HG03108 (cell line): Measurements from ENCODE around the gene MUC4.
A peak's percentile ranks its signal among the peaks of the same experiment; 100 is the strongest.

Experiments
- ATAC-seq: cut with Tn5 transposase; IDR thresholded peaks from one replicate; pipeline ENCODE4 v1.9.1; 2021; ENCODE audit warnings: moderate library complexity; ENCODE audit not compliant: unreplicated experiment

The MUC4 gene

DNA sequence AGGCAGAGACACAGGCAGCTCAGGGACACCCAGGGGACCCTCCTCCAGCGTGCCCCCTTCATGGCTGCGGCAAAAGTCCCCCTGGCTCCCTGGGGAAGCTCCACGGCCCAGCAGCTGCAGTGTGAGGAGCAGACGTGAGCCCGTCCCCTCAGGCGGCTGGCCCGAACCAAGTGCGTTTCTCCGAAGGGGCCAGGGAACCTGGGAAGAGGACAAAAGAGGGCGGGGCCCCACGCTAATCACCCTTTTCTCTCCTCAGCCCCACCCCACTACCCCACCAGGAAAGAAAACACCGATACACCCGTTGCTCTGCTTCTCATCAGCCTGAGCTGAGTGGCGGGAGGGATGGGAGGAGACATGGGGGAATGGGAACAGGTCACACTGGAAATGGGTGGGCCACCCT lies at the start of gene MUC4:
TSS of gene MUC4 (minus strand) at position 174 of the 400 bp plus-strand sequence. CDS start at position 62, 112 bp downstream.
- no peak for ATAC-seq

DNA sequence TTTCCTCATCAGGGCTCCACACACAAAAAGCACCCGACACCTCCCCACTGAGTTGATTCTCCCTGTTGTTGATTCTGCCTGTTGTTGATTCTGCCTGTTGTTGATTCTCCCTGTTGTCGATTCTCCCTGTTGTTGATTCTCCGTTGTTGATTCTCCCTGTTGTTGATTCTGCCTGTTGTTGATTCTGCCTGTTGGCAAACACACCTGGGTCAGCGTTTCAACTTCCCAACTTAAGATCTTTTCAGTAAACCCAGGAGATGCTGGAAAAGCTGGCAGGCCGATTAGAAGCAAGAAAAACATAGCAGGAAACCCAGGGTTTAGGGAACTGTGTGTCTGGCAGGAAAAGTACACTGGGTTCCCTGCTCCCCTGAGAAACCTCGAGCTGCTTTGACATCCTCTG lies 48.7 kb upstream of the MUC4 start:
- no peak for ATAC-seq

GRCh38 chr3:195859846-195860411 lies 48.2 kb upstream of the MUC4 start:
- ATAC-seq, result no peak

GRCh38 chr3:195859061-195859845 lies 47.5 kb upstream of the MUC4 start:
- ATAC-seq, result no peak

DNA sequence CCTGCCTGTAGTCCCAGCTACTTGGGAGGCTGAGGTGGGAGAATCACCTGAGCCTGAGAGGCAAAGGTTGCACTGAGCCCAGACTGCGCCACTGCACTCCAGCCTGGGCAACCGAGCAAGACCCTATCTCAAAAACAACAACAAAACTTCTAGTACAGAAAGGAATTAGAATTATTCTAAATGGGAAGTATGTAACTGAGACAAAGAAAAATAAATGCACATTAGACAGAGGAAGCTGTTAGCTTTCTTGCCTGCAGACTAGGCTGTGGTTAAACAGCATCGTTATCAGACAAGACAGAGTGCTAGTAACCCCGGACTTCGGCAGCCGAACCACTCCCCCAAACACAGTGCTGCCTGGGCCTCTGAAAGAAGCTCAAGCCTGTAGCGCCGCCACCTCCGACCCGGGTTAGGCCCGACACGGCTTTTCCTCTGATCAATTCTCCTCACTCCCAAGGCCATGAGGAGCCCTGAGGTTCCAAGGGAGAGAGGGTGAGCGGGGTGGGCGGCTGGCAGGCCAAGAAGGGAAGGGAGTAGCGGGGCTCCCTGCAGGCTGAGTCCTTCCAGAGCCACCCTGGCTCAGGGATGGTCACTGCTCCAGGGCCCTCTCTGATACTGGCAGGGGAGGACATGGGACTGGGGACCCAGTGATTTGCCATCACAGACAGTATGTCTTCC lies 44.8 kb upstream of the MUC4 start:
- ATAC-seq, result no peak

DNA sequence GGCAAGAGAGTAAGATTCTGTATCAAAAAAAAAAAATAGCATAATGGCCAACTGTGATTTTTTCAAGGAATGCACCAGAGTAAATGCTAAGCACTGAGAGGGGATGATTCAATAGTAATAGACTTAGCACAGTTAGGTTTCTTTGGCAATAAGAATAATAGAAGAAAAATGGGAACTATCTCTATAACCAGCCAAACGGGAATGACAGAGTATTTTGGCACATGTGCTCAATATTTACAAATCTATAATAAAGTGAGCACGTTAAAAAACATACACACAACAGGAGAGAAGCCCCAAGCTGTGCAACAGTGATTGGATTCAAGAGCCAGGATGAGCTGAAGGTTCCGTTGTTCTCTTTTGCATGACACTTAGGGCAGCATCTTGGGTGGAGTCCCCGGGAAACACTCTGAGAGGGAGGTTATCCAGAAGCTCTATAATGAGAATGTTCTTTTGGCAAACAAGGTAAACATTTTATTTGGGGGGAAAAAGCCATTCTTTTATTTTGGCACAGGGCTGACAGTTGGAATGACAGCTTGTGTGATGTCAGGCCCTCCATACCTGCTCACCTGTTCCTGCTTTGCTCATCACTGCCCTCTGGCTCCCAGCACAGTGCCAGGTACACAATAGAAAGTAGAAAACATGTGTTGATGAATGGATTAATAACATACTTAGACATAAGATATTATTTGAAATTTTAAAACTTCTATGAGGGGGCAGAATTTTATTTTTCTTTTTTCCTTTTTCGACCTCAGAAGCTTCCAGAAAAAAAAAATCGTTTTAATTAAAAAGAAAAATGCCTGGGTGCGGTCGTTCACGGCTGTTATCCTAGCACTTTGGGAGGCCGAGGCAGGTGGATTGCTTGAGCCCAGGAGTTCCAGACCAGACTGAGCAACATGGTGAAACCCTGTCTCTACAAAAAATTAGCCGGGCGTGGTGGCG lies 44.0 kb upstream of the MUC4 start:
- no peak for ATAC-seq

DNA sequence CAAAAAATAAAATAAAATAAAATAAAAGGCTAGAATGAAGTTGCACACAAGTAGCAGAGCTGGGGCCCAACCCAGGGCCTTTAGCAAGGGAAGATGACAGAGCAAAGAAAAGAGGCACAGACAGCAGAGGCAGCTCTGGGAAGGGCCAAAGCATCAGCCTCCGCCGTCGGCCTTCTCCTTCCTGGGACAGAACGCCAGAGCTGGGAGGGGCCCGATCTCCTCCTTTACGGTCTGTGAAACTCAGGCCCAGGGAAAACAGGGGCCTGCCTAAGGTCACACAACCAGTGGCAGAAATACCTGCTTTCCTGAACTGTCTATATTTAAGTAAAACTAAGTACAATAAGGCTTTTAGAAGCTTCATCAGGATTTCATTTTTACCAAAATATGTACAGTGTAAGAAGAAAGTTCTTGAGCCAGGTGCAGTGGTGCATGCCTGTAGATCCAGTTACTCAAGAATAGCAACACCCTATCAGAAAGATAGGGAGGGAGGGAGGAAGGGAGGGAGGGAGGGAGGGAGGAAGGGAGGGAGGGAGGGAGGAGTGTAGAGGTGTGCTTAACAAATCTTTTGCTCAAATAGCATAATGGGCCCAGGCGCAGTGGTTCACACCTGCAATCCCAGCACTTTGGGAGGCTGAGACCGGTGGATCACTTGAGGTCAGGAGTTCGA lies 43.0 kb upstream of the MUC4 start:
- no peak for ATAC-seq

GRCh38 chr3:195853996-195854395 lies 42.3 kb upstream of the MUC4 start:
- ATAC-seq, result no peak

DNA sequence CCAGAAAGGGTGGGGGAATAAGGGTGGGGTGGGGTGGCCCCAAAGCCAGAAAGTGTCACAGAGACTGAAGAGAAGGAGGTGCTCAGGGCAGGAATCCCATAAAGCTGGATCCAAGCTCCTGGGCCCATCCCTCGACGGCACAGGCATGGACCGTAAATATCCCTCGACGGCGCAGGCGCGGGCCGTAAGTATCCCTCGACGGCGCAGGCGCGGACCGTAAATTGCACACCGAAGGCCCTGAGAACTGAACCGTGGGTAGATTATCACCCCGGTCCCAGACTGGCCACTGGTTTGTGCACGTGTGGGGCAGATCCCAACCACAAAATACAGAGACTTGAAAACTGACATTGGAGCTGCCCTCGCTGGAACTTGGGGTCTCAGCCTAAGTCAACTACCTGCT lies 41.3 kb upstream of the MUC4 start:
- ATAC-seq, result no peak

GRCh38 chr3:195850857-195851543 lies 39.3 kb upstream of the MUC4 start:
- ATAC-seq, result peak; percentile 88

DNA sequence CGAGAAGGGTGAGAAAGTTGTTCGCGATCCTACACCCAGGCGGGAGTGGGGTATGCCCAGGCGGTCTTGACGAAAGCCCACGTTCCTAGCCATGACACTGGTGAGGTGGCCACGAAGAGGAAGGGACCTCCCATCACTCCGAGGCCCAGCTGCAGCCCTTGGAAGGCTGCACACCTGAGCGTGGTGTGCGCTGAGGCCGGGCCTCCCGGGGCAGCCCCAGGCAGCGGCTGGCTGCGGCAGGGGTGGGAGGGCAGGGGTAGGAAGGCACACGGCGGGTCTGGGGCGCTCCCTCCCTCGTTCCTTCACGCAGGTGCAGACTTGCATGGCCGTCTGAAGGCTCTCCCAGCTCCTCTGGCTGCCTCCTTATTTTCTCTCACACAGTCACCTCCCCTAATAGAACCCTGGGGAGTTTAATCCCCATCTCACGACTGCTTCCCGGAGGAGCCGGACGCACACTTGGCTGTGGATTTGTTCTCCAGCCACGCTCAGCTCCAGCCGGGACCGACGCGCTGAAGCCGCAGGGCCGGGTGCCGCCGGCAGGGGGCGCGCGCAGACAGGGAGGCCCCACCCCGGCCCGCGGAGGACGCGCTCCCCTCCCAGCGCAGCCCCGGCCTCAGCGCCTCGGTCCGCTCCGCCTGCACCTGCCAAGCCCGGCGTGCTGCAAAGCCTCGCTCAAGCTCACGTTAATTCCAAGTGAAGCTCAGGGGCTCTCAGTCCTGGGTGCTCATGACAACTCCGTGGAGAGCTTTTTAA lies 37.8 kb upstream of the MUC4 start:
- ATAC-seq, result no peak

- no peak for ATAC-seq
Observed at GRCh38 chr3:195847055-195847950, 35.6 kb upstream of the MUC4 start.

DNA sequence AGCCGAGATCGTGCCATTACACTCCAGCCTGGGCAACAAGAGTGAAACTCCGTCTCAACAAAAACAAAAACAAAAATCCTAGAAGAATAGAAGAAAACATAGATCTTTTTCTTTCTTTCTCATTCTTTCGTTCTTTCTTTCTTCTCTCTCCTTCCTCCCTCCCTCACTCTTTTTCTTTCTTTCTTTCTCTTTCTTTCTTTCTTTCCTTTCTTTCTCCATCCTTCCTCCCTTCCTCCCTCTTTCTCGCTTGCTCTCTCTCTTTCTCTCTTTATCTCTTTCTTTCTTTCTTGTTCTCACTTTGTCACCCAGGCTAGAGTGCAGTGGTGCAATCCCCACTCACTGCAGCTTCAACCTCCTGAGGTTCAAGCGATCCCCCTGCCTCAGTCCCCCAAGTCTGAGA lies 33.8 kb upstream of the MUC4 start:
- ATAC-seq, result no peak

- no peak for ATAC-seq
Observed at GRCh38 chr3:195844671-195845218, 33.0 kb upstream of the MUC4 start.

- no peak for ATAC-seq
Observed at GRCh38 chr3:195839260-195840010, 27.7 kb upstream of the MUC4 start.

DNA sequence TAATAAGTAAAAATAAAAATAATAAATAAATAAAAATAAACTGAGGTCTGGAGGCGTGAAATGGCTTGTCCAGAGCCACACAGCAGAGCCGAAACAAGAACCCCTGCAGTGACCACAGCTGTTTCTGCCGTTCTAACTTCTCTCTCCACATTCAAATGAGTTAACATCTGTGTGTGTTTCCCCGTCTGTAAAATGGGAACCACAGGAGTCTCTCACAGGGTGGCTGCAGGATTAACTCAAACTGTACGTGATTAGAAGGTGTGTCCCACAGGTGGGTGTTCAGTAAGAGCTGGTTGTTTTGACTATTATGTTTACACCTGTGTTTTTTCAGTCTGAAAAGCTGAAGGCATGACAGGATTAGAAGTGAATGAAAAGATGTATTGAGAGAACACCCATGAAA lies 27.0 kb upstream of the MUC4 start:
- ATAC-seq, result no peak

DNA sequence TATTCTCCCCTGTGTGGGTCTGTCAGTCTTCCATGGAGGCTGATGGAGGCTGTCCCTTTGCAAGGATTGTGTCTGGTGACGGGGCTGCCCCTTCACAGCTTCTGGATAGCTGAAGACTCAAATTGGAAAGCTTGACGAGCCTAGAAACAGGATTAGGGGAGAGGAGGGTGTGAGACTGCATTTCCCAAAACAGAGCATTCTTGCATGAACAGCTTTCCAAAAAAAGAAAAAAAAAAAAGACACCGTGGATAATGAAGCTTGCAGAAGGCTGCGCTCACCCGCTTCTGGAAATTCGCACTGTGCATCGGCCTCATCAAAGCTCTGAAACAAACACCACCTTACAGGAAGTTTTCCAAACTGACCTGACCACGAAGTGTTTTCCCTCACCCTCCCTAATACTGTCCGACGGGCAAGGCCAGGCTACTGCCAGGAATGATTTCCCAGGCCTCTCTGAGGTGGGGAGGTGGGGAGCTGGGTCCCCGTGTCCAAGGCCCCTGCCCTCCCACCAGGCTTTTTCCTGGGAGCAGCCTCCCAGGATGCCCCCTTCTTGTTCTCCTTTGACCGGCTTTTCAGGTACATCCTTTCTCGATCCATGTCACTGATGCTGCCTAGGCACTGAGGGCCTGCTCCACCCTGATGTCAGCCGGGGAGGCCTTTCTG lies 24.9 kb upstream of the MUC4 start:
- no peak for ATAC-seq
